Testis (tissue), 3 donors: Measurements from ENCODE around the gene EDA. TPM values are rescaled to one million over a fixed set of nuclear protein-coding genes. Genes with fewer than 3 reads are reported as not detected.
"Not testable (repeated sequence)": the region's sequence is repeated elsewhere in the genome, so short reads cannot be mapped to it uniquely, and the experiment has no call there.

ENCODE experiments used
- DNase-seq: peaks from one replicate; pipeline ENCODE4 v3.0.0-alpha.2; 2019
- H3K27ac ChIP-seq, 2 donors: fragments of 200-600 bp; sonication (generic); one replicate each; pipeline ENCODE4 v1.5.1; 2019
- H3K27me3 ChIP-seq: fragments of 200-600 bp; sonication (generic); one replicate; pipeline ENCODE4 v1.5.1; 2019
- H3K36me3 ChIP-seq: fragments of 200-600 bp; sonication (generic); one replicate; pipeline ENCODE4 v1.5.1; 2017; ENCODE audit warnings: low read depth; ENCODE audit errors: missing control alignments
- H3K4me1 ChIP-seq: fragments of 200-600 bp; sonication (generic); one replicate; pipeline ENCODE4 v1.5.1; 2019
- H3K4me3 ChIP-seq, 2 donors: fragments of 200-600 bp; sonication (generic); one replicate each; pipeline ENCODE4 v1.5.1; 2017 to 2019
- H3K9me3 ChIP-seq: fragments of 200-600 bp; sonication (generic); one replicate; pipeline ENCODE4 v1.5.1; 2017
- POLR2A ChIP-seq: fragments of 450-650 bp; IDR thresholded peaks from one replicate; pipeline ENCODE4 v1.6.1; 2017; ENCODE audit warnings: antibody characterized with exemption, mild to moderate bottlenecking, moderate library complexity
- WGBS, 2 donors: methylation state at CpG; one replicate each; pipeline ENCODE4 v1.1.5; 2018; 5-methylcytosine and 5-hydroxymethylcytosine counted together
- intact Hi-C: fragments of 100-400 bp; cut with DNase I; formaldehyde crosslinking; loops from one replicate; pipeline ENCODE4 v1.15.1; 2023; ENCODE audit warnings: low total_unique reads
- polyA plus RNA-seq: library from polyadenylated mRNA; stranded (reverse); fragments of 350-450 nt; fragmentation: Illumina TruSeq; extraction: RNeasy Lipid Tissue Mini Kit (QIAGEN cat#74804); gene quantifications from one replicate; pipeline ENCODE4 v1.2.3, GENCODE V29; 2014; ENCODE audit warnings: low read depth, low replicate concordance; ENCODE audit not compliant: insufficient read depth
- total RNA-seq, 2 donors: library from RNA; depleted of rRNA; stranded (reverse); fragments of >200 nt; gene quantifications; one replicate each; pipeline ENCODE4 v1.2.3, GENCODE V29; 2016
- TF ChIP-seq, protein P1 (sequence below), 3 experiments: fragments of 450-650 bp in 2 of 3; fragments of 200-600 bp in 1 of 3; sonication (generic) in 1 of 3; IDR thresholded peaks; one replicate each; pipeline ENCODE4 v1.5.1; 2016 to 2019; ENCODE audit warnings: antibody characterized with exemption in 3 of 3, mild to moderate bottlenecking in 2 of 3, moderate library complexity in 1 of 3

Gene EDA
- total and polyA plus RNA-seq, 3 donors from 2014 or later = 3.0 to 4.6 (median 4.3) TPM

DNA sequence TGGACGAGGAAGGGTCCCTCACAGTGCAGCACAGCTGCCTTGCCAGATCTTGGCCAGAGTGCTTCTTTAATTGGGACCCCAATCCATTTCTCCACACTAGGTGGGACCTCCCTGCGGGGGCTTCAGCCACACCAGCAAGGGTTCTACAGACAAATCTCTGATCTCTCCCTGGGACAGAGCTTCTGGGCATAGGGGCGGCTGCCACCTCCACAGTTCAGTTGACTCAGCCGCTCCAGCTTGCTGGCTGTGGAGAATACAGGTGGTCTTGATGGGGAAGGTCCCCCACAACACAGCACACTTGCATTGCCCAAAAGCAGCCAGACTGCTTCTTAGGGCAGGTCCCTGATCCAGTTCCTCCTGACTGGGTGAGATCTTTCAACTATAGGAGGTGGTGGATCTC lies 199.6 kb downstream of the EDA start:
- no peak overlapping the region for H3K4me3 ChIP-seq
- no peaks in the 10 kb centered on the region for H3K27me3 ChIP-seq
- DNase-seq = no peak
- WGBS, 2 donors = 87% methylated on average over 4 of the region's 4 CpGs; no CpG with 5 or more reads in 1 of the 2 donors
- H3K4me1 ChIP-seq = no peaks in the 10 kb centered on the region
- intact Hi-C loops = no loop called here
- H3K27ac ChIP-seq = no peak overlapping the region
- no peak for TF ChIP-seq POLR2A
- TF ChIP-seq, protein P1, sequence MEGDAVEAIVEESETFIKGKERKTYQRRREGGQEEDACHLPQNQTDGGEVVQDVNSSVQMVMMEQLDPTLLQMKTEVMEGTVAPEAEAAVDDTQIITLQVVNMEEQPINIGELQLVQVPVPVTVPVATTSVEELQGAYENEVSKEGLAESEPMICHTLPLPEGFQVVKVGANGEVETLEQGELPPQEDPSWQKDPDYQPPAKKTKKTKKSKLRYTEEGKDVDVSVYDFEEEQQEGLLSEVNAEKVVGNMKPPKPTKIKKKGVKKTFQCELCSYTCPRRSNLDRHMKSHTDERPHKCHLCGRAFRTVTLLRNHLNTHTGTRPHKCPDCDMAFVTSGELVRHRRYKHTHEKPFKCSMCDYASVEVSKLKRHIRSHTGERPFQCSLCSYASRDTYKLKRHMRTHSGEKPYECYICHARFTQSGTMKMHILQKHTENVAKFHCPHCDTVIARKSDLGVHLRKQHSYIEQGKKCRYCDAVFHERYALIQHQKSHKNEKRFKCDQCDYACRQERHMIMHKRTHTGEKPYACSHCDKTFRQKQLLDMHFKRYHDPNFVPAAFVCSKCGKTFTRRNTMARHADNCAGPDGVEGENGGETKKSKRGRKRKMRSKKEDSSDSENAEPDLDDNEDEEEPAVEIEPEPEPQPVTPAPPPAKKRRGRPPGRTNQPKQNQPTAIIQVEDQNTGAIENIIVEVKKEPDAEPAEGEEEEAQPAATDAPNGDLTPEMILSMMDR (IDR thresholded peaks at IDR 0.05) = no peak
- H3K9me3 ChIP-seq = no peaks in the 10 kb centered on the region
- no peaks in the 10 kb centered on the region for H3K36me3 ChIP-seq

DNA sequence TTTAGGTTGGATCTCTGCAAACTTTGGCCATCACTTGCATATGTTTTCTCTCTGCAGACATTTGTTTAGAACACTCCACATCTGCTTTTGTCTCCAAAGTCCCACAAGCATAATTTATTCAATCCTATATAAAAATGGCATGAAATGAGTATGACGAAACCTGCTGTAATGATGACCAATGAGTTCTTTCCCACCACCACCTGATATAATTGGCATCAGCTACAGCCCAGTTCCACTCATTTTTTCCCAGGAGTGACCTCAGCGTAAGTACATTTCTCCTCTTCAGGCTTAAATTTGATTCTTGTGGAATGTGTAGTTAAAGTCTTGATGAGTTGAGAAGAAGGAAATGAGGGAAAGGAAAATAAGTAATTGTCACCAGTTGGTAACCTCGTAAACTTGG lies 228.7 kb downstream of the EDA start:
- Histone ChIP-seq H3K4me3 (no peak overlapping the region), H3K27me3 (no peaks in the 10 kb centered on the region), H3K4me1 (no peaks in the 10 kb centered on the region), H3K9me3 (no peaks in the 10 kb centered on the region), H3K27ac (no peak overlapping the region), H3K36me3 (no peaks in the 10 kb centered on the region)
- 93 to 98% methylated on average over 3 of the region's 3 CpGs for WGBS, 2 donors
- TF ChIP-seq POLR2A = no peak
- TF ChIP-seq, protein P1 (IDR thresholded peaks at IDR 0.05) = no peak
- intact Hi-C loops = no loop called here
- DNase-seq = no peak

DNA sequence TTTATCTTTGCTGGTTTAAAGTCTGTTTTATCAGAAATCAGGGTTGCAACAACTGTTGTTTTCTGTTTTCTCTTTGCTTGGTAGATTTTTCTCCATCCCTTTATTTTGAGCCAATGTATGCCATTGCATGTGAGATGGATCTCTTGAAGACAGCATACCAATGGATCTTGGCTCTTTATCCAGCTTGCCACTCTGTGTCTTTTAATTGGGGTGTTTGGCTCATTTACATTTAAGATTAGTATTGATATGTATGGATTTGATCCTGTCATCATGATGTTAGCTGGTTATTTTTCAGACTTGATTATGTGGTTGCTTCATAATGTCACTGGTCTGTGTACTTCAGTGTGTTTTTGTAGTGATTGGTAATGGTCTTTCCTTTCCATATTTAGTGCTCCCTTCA lies 244.1 kb downstream of the EDA start:
- H3K4me1 ChIP-seq, H3K36me3 ChIP-seq, H3K9me3 ChIP-seq, H3K4me3 ChIP-seq, DNase-seq, H3K27me3 ChIP-seq, H3K27ac ChIP-seq, intact Hi-C loops: not testable (repeated sequence)

DNA sequence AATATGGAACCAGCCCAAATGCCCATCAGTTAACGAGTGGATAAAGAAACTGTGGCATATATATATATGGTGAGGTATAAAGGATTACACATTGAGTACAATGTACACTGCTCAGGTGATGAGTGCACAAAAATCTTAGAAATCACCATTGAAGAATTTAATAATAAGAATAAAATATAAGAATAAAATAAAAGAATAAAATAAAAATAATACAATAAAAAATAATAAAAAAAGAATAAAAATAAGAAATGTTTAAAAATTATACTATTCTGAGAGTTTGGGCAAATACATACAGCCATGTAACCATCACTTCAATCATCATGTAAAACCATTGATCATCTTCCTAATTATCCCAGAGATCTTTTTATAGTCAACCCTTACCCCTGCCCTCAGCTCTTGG lies 260.3 kb downstream of the EDA start:
- WGBS, 2 donors = 86 to 100% methylated on average over 1 of the region's 1 CpG
- Histone ChIP-seq H3K4me1 (no peaks in the 10 kb centered on the region), H3K4me3 (no peak overlapping the region), H3K36me3 (no peaks in the 10 kb centered on the region), H3K27ac (no peak overlapping the region), H3K27me3 (no peaks in the 10 kb centered on the region), H3K9me3 (no peaks in the 10 kb centered on the region)
- intact Hi-C loops = no loop called here
- DNase-seq = no peak
- no peak for TF ChIP-seq POLR2A
- TF ChIP-seq, protein P1 (IDR thresholded peaks at IDR 0.05) = no peak

DNA sequence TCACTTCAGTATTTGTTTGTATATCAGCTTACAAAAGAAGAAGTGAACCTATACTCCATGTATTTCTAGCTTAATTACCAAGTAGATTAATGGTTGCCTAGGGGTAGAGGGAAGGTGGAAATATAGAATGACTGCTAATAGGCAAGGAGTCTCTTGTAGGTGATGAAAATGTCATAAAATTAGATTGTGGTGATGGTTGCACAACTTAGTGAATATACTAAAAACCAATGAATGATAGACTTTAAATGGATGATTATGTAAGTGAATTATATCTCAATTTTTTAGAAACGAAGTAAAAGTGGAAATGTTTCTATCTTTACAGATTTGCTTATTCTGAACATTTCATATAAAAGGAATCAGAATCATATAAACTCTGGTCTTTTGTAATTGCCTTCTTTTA lies 268.3 kb downstream of the EDA start:
- TF ChIP-seq, protein P1 (IDR thresholded peaks at IDR 0.05) = no peak
- TF ChIP-seq POLR2A = no peak
- no peaks in the 10 kb centered on the region for H3K27me3 ChIP-seq
- H3K4me1 ChIP-seq = no peaks in the 10 kb centered on the region
- no peaks in the 10 kb centered on the region for H3K36me3 ChIP-seq
- no peak overlapping the region for H3K27ac ChIP-seq
- 93 to 95% methylated on average over 1 of the region's 1 CpG for WGBS, 2 donors
- intact Hi-C loops = no loop called here
- no peak overlapping the region for H3K4me3 ChIP-seq
- no peaks in the 10 kb centered on the region for H3K9me3 ChIP-seq
- no peak for DNase-seq
